GM23338 (cell line): Measurements from ENCODE around the gene STX1B. TPM values are rescaled to one million over a fixed set of nuclear protein-coding genes. Genes with fewer than 3 reads are reported as not detected.
A peak's percentile ranks its signal among the peaks of the same experiment; 100 is the strongest.

Source experiments
- ATAC-seq: fragments of 200-7000 bp; cut with Tn5 transposase; 3 replicates; pipeline ENCODE4 v1.9.1; 2020
- DNase-seq: peaks from one replicate; pipeline ENCODE4 v3.0.0-alpha.2; 2015; ENCODE audit warnings: low spot score
- H2AFZ ChIP-seq: fragments of 200-600 bp; sonication (generic); 2 replicates; pipeline ENCODE4 v1.8.0; 2016; ENCODE audit warnings: antibody characterized with exemption, mild to moderate bottlenecking, moderate library complexity
- H3F3A ChIP-seq: fragments of 200-600 bp; sonication (generic); replicated peaks from 2 replicates; pipeline ENCODE4 v1.8.0; 2017; ENCODE audit warnings: antibody characterized with exemption, mixed run types, low read depth
- H3K27ac ChIP-seq: fragments of 200-600 bp; sonication (generic); 2 replicates; pipeline ENCODE4 v1.6.1; 2016; ENCODE audit warnings: low read depth
- H3K27me3 ChIP-seq: fragments of 200-600 bp; sonication (generic); 2 replicates; pipeline ENCODE4 v1.8.0; 2016; ENCODE audit warnings: mild to moderate bottlenecking, mixed run types, moderate library complexity; ENCODE audit not compliant: insufficient read depth
- H3K36me3 ChIP-seq: fragments of 200-600 bp; sonication (generic); 2 replicates; pipeline ENCODE4 v1.8.0; 2016; ENCODE audit warnings: mild to moderate bottlenecking; ENCODE audit not compliant: insufficient read depth
- H3K4me1 ChIP-seq: fragments of 200-600 bp; sonication (generic); 2 replicates; pipeline ENCODE4 v1.8.0; 2016; ENCODE audit warnings: mild to moderate bottlenecking, moderate library complexity; ENCODE audit not compliant: insufficient read depth
- H3K4me2 ChIP-seq: fragments of 200-600 bp; sonication (generic); 2 replicates; pipeline ENCODE4 v1.7.1; 2017; ENCODE audit warnings: mixed run types
- H3K4me3 ChIP-seq: fragments of 200-600 bp; sonication (generic); 2 replicates; pipeline ENCODE4 v1.6.1; 2016; ENCODE audit warnings: mixed run types
- H3K79me2 ChIP-seq: fragments of 200-600 bp; sonication (generic); replicated peaks from 2 replicates; pipeline ENCODE4 v1.8.0; 2017; ENCODE audit warnings: mild to moderate bottlenecking; ENCODE audit not compliant: insufficient read depth
- H3K9me2 ChIP-seq: fragments of 200-600 bp; sonication (generic); 2 replicates; pipeline ENCODE4 v1.8.0; 2017; ENCODE audit not compliant: insufficient read depth
- H4K20me1 ChIP-seq: fragments of 200-600 bp; sonication (generic); replicated peaks from 2 replicates; pipeline ENCODE4 v1.8.0; 2017; ENCODE audit warnings: mild to moderate bottlenecking; ENCODE audit not compliant: insufficient read depth
- H3K27ac Mint-ChIP-seq: 2 replicates; pipeline ENCODE4 v1.8.0; 2020; ENCODE audit warnings: inconsistent platforms, mild to moderate bottlenecking, moderate library complexity, mixed read lengths
- H3K27me3 Mint-ChIP-seq: 3 replicates; pipeline ENCODE4 v1.8.0; 2022; ENCODE audit warnings: low read depth, mild to moderate bottlenecking, moderate library complexity, mixed read lengths, inconsistent platforms; ENCODE audit not compliant: insufficient read depth, poor library complexity
- H3K36me3 Mint-ChIP-seq: 3 replicates; pipeline ENCODE4 v1.8.0; 2021; ENCODE audit warnings: low read depth, mild to moderate bottlenecking, inconsistent platforms, moderate library complexity, mixed read lengths
- H3K4me1 Mint-ChIP-seq: 3 replicates; pipeline ENCODE4 v1.8.0; 2020; ENCODE audit warnings: mild to moderate bottlenecking, inconsistent platforms, mixed read lengths
- H3K4me3 Mint-ChIP-seq: 3 replicates; pipeline ENCODE4 v1.8.0; 2021; ENCODE audit warnings: moderate library complexity, mild to moderate bottlenecking, inconsistent platforms, mixed read lengths
- H3K9me3 Mint-ChIP-seq: 3 replicates; pipeline ENCODE4 v1.8.0; 2020; ENCODE audit warnings: moderate library complexity, mild to moderate bottlenecking, inconsistent platforms, mixed read lengths
- CREB1 ChIP-seq: fragments of 250-450 bp; sonication (Bioruptor Pico); IDR thresholded peaks from 2 replicates; pipeline ENCODE4 v1.5.0; 2020; ENCODE audit warnings: low read depth, mild to moderate bottlenecking, moderate library complexity
- EZH2 ChIP-seq: fragments of 200-600 bp; sonication (generic); IDR thresholded peaks from one replicate; pipeline ENCODE4 v1.8.0; 2017; ENCODE audit warnings: antibody characterized with exemption, mild to moderate bottlenecking, low read depth; ENCODE audit not compliant: unreplicated experiment
- EZH2phosphoT487 ChIP-seq: fragments of 200-600 bp; sonication (generic); IDR thresholded peaks from one replicate; pipeline ENCODE4 v1.8.1; 2018; ENCODE audit warnings: antibody characterized with exemption; ENCODE audit not compliant: unreplicated experiment
- JUNB ChIP-seq: IDR thresholded peaks from one replicate; pipeline ENCODE4 v1.6.1; 2016; ENCODE audit warnings: antibody characterized with exemption; ENCODE audit not compliant: unreplicated experiment
- NANOG ChIP-seq: IDR thresholded peaks from 2 replicates; pipeline ENCODE4 v1.6.1; 2016; ENCODE audit warnings: antibody characterized with exemption, borderline replicate concordance
- POLR2AphosphoS5 ChIP-seq: IDR thresholded peaks from 2 replicates; pipeline ENCODE4 v1.6.1; 2016; ENCODE audit warnings: antibody characterized with exemption, low read depth
- STAT1 ChIP-seq: IDR thresholded peaks from one replicate; pipeline ENCODE4 v1.6.1; 2016; ENCODE audit warnings: antibody characterized with exemption; ENCODE audit not compliant: unreplicated experiment
- ZNF114 ChIP-seq: fragments of 250-450 bp; sonication (Bioruptor Pico); IDR thresholded peaks from 2 replicates; pipeline ENCODE4 v1.5.0; 2020; ENCODE audit warnings: mild to moderate bottlenecking, moderate library complexity
- ZNF331 ChIP-seq: fragments of 250-450 bp; sonication (Bioruptor Pico); IDR thresholded peaks from 2 replicates; pipeline ENCODE4 v1.5.0; 2020; ENCODE audit warnings: low read depth, mild to moderate bottlenecking, moderate library complexity
- polyA plus RNA-seq: library from polyadenylated mRNA; unstranded; fragments of >200 nt; fragmentation: Nextera tagmentation; extraction: Ambion mirVana; gene quantifications from 2 replicates; pipeline ENCODE4 v1.2.1, GENCODE V29; 2016
- total RNA-seq: library from RNA; depleted of rRNA; stranded (reverse); fragments of >200 nt; shearing (Covaris generic); gene quantifications from 2 replicates; pipeline ENCODE4 v1.2.3, GENCODE V29; 2014
- TF ChIP-seq, protein P1 (sequence below): IDR thresholded peaks from one replicate; pipeline ENCODE4 v1.6.1; 2018; ENCODE audit warnings: antibody characterized with exemption; ENCODE audit not compliant: unreplicated experiment
- TF ChIP-seq, protein P2 (sequence below): IDR thresholded peaks from 2 replicates; pipeline ENCODE4 v1.6.1; 2016; ENCODE audit warnings: antibody characterized with exemption
- TF ChIP-seq, protein P3 (sequence below), 2 experiments: fragments of 200-600 bp in 1 of 2; sonication (generic) in 1 of 2; conservative IDR thresholded peaks; 2 replicates each; pipeline versions ENCODE4 v1.5.1 to v1.6.1; 2016 to 2017; ENCODE audit warnings: antibody characterized with exemption in 2 of 2, low read depth in 2 of 2, mild to moderate bottlenecking in 2 of 2, moderate library complexity in 1 of 2

Gene STX1B
- total and polyA plus RNA-seq, 2 experiments from 2014 or later, result 1.7 to 9.5 TPM

- TF ChIP-seq, protein P1, sequence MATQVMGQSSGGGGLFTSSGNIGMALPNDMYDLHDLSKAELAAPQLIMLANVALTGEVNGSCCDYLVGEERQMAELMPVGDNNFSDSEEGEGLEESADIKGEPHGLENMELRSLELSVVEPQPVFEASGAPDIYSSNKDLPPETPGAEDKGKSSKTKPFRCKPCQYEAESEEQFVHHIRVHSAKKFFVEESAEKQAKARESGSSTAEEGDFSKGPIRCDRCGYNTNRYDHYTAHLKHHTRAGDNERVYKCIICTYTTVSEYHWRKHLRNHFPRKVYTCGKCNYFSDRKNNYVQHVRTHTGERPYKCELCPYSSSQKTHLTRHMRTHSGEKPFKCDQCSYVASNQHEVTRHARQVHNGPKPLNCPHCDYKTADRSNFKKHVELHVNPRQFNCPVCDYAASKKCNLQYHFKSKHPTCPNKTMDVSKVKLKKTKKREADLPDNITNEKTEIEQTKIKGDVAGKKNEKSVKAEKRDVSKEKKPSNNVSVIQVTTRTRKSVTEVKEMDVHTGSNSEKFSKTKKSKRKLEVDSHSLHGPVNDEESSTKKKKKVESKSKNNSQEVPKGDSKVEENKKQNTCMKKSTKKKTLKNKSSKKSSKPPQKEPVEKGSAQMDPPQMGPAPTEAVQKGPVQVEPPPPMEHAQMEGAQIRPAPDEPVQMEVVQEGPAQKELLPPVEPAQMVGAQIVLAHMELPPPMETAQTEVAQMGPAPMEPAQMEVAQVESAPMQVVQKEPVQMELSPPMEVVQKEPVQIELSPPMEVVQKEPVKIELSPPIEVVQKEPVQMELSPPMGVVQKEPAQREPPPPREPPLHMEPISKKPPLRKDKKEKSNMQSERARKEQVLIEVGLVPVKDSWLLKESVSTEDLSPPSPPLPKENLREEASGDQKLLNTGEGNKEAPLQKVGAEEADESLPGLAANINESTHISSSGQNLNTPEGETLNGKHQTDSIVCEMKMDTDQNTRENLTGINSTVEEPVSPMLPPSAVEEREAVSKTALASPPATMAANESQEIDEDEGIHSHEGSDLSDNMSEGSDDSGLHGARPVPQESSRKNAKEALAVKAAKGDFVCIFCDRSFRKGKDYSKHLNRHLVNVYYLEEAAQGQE, result no peak
- TF ChIP-seq POLR2AphosphoS5 (no peak), JUNB (no peak), ZNF114 (no peak), NANOG (no peak), STAT1 (no peak)
- TF ChIP-seq, protein P2, sequence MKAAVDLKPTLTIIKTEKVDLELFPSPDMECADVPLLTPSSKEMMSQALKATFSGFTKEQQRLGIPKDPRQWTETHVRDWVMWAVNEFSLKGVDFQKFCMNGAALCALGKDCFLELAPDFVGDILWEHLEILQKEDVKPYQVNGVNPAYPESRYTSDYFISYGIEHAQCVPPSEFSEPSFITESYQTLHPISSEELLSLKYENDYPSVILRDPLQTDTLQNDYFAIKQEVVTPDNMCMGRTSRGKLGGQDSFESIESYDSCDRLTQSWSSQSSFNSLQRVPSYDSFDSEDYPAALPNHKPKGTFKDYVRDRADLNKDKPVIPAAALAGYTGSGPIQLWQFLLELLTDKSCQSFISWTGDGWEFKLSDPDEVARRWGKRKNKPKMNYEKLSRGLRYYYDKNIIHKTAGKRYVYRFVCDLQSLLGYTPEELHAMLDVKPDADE, result no peak
- TF ChIP-seq, protein P3, sequence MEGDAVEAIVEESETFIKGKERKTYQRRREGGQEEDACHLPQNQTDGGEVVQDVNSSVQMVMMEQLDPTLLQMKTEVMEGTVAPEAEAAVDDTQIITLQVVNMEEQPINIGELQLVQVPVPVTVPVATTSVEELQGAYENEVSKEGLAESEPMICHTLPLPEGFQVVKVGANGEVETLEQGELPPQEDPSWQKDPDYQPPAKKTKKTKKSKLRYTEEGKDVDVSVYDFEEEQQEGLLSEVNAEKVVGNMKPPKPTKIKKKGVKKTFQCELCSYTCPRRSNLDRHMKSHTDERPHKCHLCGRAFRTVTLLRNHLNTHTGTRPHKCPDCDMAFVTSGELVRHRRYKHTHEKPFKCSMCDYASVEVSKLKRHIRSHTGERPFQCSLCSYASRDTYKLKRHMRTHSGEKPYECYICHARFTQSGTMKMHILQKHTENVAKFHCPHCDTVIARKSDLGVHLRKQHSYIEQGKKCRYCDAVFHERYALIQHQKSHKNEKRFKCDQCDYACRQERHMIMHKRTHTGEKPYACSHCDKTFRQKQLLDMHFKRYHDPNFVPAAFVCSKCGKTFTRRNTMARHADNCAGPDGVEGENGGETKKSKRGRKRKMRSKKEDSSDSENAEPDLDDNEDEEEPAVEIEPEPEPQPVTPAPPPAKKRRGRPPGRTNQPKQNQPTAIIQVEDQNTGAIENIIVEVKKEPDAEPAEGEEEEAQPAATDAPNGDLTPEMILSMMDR (conservative IDR thresholded peaks at IDR 0.05; ENCODE audit: low read depth in 2 of 2), result no peak
These were observed 41.7 kb upstream of the STX1B start (continued) for GRCh38 chr16:31052114-31052513.

DNA sequence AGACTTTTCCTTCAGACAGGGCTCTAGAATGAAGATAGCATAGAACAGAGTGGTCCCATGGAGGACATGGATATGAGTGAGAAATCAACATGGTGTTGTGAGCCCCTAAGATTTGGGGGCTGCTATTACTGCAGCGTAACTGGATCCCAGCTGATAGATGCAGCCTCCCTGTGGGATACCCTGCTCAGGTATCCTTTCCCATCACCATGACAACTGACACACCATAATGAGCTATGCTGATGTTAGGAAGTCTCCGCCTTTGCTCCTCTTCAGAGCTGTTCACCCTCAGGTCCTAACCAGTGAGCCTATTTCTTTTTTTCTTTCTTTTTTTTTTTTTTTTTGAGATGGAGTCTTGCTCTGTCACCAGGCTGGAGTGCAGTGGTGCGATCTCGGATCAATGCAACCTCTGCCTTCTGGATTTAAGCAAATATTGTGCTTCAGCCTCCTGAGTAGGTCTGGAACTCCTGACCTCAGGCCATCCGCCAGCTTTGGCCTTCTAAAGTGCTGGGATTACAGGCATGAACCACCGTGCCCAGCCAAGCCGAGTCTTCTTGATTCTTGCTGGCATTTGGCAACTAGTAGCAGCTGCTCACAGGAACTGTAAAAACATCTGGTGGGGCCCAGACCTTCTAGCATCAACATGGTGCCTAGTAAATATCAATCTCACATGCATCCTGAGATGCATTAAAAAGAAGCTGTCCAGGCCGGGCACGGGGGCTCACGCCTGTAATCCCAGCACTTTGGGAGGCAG is 40.0 kb upstream of the STX1B start:
- Histone ChIP-seq H3K36me3 (no peaks in the 10 kb centered on the region), H3F3A (no peaks in the 10 kb centered on the region), H3K4me1 (peaks cover 3% of the 10 kb centered on the region; the same call in 1 of the 2 replicates), H3K79me2 (no peaks in the 10 kb centered on the region), H4K20me1 (no peaks in the 10 kb centered on the region), H3K27me3 (no peaks in the 10 kb centered on the region), H3K9me2 (no peaks in the 10 kb centered on the region), H3K4me3 (no peak overlapping the region), H3K27ac (no peak overlapping the region), H3K4me2 (no peak overlapping the region), H2AFZ (no peak overlapping the region)
- H3K4me1 Mint-ChIP-seq, result peaks cover 13% of the 10 kb centered on the region; the same call in 2 of the 3 replicates
- H3K9me3 Mint-ChIP-seq, result no peaks in the 10 kb centered on the region
- no peak overlapping the region for H3K4me3 Mint-ChIP-seq
- peak; percentile 96 for ATAC-seq
- H3K36me3 Mint-ChIP-seq, result no peaks in the 10 kb centered on the region
- peaks cover 11% of the 10 kb centered on the region for H3K27me3 Mint-ChIP-seq
- TF ChIP-seq ZNF331 (CRISPR knock-in tag), result no peak
- TF ChIP-seq CREB1, result no peak
- TF ChIP-seq, protein P1, result no peak
- no peak for TF ChIP-seq JUNB
- TF ChIP-seq, protein P2, result no peak
- TF ChIP-seq EZH2, result no peak
- TF ChIP-seq STAT1, result no peak
- no peak for TF ChIP-seq NANOG
- TF ChIP-seq EZH2phosphoT487, result no peak
- no peak for TF ChIP-seq POLR2AphosphoS5
- TF ChIP-seq ZNF114, result no peak
- H3K27ac Mint-ChIP-seq, result no peak overlapping the region
- DNase-seq, result peak; percentile 79
